Middle frontal gyrus (tissue), 1 donor: ENCODE data around the gene TK1.
"Not testable (repeated sequence)": the region's sequence is repeated elsewhere in the genome, so short reads cannot be mapped to it uniquely, and the experiment has no call there.

Experiments
- DNase-seq: peaks from one replicate; pipeline ENCODE4 v3.0.0-alpha.2; 2015; ENCODE audit warnings: low spot score; ENCODE audit errors: extremely low spot score

The TK1 gene, protein sequence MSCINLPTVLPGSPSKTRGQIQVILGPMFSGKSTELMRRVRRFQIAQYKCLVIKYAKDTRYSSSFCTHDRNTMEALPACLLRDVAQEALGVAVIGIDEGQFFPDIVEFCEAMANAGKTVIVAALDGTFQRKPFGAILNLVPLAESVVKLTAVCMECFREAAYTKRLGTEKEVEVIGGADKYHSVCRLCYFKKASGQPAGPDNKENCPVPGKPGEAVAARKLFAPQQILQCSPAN

DNA sequence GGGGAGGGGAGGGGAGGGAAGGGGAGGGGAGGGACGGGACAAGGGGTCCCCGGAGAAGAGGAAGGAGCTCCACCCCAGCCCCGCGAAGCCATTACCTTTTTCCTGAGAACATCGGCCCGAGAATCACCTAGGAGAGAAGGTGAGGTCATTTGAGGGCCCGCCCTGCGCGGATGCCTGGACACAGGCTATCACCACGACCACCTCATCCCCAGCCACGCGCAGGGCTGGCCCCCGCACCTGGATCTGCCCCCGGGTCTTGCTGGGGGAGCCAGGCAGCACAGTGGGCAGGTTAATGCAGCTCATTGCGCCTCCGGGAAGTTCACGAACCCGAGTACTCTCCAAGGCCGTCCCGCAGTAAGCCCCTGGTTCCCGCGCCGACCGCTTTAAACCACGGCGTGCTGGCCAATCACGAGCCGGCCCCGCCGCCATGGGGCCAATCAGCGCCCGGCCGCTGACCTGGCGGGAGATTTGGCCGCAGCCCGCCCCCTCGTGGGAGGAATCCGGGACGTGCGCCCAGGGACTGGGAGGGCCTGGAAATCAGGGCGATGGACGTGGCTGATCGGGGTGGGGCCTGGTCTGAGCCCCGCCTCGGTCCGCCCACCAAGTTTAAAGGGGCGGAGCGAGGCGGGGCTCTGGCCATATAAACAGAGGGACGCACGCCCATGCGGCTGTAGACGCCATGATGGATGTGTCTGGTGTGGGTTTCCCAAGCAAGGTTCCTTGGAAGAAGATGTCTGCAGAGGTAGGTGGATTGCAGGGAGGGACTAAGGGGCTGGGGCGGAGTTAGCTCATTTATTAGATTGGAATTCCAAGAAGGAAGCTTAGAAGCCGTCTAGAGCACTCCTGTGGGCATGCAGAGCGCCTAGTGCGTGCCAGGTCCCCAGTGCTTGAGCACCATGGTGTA lies at the start of gene TK1, which contains the start of gene AFMID:
TSS of gene TK1 (minus strand) at position 361 of the 904 bp plus-strand sequence. CDS start at position 303, 58 bp downstream.
TSS of gene AFMID (plus strand) at position 671 of the 904 bp plus-strand sequence. CDS start at position 680, 9 bp downstream.
- peak; percentile 93 for DNase-seq

DNA sequence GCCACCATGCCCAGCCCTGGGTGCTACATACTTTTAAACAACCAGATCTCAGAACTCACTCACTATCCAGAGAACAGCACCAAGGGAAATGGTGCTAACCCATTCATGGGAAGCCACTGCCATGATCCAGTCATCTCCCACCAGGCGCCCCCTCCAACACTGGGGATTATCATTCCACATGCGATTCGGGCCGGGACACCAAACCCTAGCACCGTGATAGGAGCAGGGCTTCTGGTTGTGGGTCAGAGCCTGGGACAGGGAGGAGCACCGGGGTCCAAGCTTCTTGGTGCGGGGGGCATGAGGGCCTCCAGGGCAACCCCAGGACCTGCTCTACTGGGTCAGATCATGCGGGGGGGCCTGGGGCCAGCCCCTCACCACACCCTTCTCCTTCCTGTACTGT lies 49.0 kb upstream of the TK1 start:
- no peak for DNase-seq

DNA sequence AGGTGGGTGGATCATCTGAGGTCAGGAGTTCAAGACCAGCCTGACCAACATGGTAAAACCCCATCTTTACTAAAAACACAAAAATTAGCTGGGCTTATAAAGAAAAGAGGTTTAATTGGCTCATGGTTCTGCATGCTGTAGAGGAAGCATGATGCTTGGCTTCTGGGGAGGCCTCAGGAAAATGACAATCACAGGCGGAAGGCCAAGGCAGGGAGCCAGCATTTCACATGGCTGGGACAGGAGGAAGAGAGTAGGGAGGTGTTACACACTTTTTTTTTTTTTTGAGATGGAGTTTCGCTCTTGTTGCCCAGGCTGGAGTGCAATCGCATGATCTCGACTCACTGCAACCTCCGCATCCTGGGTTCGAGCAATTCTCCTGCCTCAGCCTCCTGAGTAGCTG lies 48.2 kb upstream of the TK1 start:
- DNase-seq: not testable (repeated sequence)

DNA sequence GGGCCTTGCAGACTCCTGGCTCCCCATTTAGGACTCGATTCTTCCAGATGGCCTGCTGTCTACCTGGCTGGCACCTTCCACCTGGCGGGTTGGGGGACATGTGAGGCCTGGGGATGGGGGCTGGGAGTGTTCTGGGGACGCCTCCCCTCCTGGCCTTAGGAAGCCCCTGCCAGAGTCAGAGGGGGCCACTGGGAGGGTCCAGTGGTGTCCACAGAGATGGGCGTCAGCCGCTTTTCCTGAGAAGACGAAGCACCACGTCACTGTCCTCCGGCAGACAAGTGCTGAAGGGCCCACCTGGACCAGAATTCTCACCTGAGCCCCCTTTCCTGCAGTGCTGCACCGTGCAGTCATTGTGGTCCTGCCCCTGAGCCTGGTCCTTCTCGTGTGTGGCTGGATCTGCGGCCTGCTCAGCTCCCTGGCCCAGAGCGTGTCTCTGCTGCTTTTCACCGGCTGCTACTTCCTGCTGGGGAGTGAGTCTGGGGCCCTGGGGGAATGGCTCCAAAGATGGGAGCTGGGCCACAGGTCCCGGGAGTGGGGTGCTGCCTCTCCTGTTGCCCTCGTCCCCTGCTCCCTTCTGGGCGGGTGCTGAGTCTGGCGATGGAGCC lies 47.5 kb upstream of the TK1 start:
- DNase-seq: no peak

DNA sequence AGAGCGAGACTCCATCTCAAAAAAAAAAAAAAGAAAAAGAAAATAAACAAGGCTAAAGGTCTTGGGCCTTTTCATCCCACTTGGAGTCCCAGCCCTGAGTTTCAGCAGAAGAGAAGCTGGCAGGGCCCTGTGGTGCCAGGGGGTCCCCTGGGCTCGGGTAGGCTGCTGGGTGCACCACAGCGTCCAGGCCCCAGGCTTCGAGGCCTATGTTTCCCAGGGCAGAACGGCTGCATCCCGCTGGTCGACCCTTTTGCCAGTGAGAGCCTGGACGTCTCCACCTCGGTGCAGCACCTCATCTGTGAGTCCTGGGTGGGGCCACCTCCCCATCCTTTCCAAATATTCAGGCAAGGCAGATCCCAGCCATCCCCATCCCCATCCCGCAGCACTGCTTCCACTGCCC lies 46.8 kb upstream of the TK1 start:
- no peak for DNase-seq

DNA sequence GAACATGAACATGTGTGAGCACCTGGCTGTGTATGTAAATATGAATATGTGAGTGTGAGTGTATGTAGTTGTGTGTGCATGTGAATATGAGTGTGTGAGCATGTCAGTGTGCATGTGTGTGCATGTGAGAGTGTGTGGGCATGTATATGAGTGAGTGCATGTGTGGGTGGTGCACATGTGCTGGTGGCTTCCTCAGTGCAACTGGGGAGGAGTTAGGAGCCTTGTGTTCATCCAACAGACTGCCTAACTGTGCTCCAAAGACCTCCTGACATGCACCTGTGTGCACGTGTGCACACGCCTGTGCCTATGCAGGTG lies 46.0 kb upstream of the TK1 start:
- no peak for DNase-seq

DNA sequence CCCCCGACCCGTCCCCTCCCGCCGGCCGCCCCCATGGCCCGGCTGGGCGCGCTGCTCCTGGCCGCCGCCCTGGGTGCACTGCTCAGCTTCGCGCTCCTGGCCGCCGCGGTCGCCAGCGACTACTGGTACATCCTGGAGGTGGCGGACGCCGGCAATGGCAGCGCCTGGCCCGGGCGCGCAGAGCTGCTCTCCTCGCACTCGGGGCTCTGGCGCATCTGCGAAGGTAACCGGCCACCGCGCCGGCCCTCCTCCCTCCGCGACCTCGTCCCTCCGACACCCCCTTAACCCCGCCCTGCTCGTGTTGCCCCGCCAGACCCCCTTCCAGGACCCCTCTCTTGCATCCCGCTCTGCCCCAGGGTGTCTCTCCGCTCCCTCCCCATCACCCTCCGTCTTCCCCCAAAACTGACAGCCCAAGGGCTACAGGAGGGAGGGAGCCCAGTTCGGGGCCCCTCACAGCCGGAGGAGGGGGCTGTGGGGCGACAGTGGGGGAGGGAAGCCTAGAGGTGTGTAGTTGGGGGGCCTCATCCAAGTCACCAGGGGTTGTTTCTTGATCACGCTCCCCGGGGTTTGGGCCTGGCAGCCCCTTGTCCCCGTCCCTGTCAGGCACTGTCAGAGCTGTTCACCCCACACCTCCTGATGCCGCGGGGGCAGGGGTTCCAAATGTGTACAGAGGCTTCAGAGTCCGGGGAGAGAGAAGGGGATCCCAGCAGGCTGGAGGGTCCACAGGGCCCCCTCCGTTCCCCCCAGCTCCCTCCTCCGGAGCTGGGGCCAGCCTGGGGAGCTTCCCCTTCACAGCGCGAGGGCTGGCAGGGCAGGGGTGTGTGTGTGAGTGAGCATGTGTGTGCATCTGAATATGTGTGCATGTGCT lies 45.4 kb upstream of the TK1 start:
- no peak for DNase-seq

DNA sequence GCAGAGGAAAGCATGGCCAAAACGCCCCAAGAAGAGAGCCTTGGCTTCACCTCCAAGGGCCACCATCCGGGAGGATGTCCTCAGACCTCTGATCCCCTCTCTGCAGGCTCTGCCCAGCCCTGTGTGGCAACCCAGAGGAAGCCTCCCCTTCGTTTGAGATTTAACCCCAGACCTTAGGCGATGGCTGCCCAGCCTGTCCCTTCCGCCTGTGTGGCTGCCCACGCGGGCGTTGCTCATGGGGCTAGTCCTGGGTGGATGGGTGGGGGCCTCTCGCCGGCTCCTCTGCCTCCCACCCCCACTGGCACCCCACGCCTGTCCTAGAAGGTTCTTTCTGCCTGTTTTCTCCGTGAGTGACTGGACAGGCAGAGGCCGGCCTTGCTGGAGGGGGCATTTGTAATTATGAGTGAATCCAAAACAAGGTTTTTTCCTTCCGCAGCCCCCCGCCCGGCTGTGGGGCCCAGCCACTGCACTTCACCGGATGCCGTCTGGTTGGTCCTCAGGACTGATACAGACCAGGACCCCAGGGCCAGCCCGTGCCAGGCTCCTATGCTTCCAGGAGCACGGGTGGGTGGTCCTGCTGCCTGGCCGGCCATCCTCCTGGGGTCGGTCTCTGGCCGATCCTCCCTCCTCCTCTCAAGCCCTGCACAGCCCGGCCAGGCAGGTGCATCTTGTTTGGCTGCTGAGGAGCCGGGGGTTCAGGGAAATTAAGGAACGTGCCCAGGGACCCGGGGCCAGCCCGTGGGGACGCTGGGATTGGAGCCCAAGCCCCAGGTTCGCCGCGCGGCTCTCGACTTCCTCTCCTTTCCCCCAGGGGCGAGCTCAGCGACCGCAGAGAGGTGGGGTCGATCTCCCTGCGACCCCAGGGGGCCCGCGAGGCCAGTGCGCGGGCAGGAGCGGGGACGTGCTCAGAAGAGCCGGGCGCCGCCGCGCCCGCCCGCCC lies 44.4 kb upstream of the TK1 start, which contains the start of gene TMEM235:
TSS of gene TMEM235 (plus strand) at position 636 of the 940 bp plus-strand sequence. CDS start 393 bp downstream, outside the sequence.
- DNase-seq: no peak

DNA sequence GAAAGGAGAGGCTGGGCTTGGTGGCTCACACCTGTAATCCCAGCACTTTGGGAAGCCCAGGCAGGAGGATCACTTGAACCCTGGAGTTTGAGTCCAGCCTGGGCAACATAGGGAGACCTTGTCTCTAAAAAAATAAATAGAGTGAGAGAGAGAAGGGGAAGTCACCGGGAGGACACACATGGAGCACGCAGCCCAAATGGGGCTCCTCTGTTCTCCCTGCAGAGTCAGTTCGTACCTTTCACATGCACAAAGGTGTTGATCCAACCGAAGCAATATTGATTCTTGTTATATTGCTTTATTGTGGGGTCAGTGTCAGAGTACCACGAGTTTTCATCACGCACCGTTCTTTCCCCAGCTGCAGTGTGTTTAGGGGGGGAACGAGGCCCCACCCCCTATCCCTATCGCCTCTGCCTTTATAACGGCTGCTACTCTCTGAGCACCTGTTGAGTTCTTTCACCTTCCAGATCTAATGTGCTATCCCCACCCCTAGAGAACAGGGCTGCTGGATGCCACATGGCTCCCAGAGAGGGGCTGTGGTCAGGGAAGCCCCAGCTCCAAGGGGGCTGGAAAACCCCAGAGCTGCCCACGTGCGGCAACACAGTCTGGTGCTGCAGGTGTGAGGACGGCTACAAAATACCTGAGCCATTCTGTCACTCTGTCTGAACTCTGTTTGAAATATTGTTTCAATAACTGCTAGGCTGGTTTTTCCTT lies 43.6 kb upstream of the TK1 start:
- DNase-seq: no peak

DNA sequence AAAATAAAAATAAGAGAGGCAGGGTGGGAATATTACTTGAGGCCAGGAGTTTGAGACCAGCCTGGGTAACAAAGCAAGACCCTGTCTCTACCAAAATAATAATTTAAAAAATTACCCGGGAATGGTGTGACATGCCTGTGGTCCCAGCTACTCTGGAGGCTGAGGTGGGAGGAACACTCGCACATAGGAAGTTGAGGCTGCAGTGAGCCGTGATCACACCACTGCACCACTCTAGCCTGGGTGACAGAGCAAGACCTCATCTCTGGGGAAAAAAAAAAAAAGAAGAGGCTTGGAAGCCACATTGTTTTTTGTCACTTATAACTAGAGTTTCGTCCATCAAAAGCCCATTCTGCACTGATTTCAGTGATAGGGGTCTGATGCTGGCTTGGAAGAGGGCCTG lies 41.3 kb upstream of the TK1 start:
- DNase-seq: no peak

DNA sequence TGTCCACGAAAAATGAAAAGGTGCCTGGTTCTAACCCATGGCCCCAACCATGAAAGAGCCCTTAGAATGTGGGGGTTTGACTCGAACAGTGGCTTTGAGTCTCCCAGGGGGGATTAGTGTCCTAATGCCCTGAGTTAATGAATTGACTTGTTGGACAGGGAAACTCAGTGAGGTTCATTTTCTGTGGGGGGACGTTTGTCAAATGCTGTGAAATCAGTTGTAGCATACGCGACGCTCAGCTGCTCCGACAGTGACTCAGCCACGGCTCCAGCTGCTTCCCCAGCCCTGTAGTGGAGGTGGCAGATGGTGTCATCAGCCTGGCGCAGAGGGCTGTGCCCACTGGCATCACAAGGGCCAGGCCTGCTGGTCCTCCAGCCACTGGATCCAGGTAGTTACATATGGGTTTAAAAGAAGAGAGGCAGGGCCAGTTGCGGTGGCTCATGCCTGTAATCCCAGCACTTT lies 40.6 kb upstream of the TK1 start:
- no peak for DNase-seq

DNA sequence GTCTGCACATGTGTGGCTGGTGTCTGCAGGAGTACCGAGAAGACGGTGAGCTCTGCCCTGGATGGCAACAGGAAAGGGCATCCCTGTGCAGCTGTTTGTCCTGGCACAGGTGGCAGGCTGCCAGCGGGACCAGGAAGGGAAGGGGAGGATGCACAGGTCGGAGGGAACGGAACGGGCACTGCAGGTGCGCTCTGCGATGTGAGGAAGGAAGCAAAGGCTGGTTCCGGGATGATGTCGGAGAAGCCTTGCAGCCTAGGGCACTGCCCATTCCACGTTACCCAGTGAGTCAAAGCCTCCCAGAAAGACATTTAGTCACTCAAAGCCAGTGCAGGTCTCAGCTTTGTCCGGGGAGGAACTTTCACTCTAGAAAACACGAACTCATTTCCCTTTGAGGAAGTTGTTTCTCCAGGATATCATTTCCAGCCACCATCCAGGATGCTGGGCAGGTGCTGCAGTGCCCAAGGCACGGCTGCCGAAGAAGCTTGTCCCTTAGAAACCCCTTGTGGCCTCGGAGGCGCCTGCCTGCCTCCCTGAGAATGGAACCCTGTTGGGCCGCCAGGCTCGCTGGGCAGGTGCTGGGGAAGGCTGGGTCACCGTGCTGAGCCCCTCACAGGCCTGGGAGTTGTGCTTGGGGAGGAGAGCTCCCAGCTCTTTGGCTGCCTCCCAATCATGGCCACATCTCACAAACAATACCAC lies 40.1 kb upstream of the TK1 start:
- DNase-seq: no peak

DNA sequence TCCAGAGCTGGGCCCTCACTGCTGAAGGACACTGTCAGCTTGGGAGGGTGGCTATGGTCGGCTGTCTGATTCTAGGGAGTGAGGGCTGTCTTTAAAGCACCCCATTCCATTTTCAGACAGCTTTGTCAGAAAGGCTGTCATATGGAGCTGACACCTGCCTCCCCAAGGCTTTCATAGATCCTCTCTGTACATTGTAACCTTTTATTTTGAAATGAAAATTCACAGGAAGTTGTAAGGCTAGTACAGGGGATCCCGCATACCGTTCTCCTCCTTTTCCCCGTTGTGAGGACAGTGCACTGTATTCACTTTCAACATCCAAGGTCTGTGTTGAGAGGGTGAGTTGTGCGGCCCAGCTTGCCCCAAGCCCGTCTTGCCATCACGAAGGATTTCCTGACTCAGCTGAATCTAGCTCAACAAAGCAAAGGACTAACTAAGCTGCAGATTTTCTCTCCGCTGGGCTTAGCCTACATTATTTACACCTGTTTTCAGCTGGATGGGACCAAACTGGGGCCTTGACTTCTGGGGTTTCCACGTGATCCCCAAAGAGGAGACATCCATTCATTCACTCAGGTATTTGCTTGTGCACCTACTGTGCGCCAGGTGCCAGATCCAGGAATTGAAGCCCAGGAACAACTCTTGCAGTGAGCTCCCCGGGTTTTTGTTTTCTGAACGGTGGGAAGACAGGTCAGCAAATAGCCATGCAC lies 39.4 kb upstream of the TK1 start:
- no peak for DNase-seq

DNA sequence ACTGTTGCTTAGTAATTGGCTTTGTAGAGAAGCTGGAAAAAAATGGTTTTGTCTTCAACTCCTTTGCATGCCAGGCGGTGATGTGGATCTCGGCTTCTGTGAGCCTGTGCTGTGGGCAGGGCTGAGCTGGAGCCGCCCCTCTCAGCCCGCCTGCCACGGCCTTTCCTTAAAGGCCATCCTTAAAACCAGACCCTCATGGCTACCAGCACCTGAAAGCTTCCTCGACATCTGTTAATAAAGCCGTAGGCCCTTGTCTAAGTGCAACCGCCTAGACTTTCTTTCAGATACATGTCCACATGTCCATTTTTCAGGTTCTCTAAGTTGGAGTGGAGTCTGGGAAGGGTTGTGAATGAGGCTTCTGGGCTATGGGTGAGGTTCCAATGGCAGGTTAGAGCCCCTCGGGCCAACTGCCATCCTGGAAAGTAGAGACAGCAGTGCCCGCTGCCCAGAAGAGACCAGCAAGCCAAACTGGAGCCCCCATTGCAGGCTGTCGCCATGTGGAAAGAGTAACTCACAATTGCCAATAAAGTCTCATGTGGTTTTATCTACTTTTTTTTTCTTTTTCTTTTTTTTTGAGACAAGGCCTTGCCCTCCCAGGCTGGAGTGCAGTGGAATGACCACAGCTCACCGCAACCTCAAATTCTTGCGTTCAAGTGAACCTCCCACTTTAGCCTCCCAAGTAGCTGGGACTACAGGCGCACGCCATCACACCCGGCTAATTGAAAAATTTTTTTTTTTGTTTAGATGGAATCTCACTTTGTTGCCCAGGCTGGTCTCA lies 38.4 kb upstream of the TK1 start:
- no peak for DNase-seq

DNA sequence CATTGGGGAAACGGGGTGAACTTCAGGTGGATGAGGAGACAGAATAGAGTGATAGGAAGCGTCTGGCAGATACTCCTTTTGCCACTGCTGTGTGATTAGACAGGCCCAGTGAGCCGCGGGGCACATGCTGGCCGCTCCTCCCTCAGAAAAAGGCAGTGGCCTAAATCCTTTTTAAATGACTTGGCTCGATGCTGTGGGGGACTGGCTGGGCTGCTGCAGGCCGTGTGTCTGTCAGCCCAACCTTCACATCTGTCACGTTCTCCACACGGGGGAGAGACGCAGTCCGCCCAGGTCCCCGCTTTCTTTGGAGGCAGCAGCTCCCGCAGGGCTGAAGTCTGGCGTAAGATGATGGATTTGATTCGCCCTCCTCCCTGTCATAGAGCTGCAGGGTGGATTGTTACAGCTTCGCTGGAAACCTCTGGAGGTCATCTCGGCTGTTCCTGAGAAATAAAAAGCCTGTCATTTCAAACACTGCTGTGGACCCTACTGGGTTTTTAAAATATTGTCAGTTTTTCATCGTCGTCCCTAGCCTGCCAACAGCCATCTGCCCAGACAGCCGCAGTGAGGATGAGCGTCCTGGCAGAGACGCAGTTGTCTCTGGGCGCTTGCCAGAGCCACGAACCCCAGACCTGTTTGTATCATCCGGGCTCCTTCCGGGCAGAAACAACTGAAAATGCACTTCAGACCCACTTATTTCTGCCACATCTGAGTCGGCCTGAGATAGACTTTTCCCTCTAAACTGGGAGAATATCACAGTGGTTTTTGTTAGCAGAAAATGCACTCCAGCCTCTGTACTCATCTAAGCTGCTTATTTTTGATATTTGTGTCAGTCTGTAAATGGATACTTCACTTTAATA lies 37.6 kb upstream of the TK1 start:
- no peak for DNase-seq

DNA sequence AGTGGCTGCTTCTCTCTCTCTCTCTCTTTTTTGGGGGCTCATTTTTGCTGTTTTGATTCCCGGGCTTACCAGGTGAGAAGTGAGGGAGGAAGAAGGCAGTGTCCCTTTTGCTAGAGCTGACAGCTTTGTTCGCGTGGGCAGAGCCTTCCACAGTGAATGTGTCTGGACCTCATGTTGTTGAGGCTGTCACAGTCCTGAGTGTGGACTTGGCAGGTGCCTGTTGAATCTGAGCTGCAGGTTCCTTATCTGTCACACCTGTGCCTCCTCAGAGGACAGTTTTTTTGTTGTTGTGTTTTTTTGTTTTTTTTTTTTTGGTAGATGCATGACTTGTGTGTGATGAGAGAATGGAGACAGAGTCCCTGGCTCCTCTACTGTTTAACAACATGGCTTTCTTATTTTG lies 36.9 kb upstream of the TK1 start:
- DNase-seq: no peak
